GM10248 (cell line): ENCODE measurements around the gene WDR70.
"Not testable (repeated sequence)": the region's sequence is repeated elsewhere in the genome, so short reads cannot be mapped to it uniquely, and the experiment has no call there.

Experiments used
- CTCF ChIA-PET: fragments of 300-600 bp; sonication (Branson Sonifier 250); formaldehyde crosslinking; extraction: SDS; loops from one replicate; lab custom pipeline; 2021; ENCODE audit warnings: antibody characterized with exemption; lab: Yijun Ruan, JAX
- POLR2A ChIA-PET: fragments of 350-650 bp; sonication (Branson Sonifier 250); formaldehyde crosslinking; extraction: SDS; loops from one replicate; lab custom pipeline; 2020; ENCODE audit warnings: antibody characterized with exemption; lab: Yijun Ruan, JAX
- DNase-seq: peaks from one replicate; pipeline ENCODE4 v3.0.0; 2012; ENCODE audit errors: extremely low spot score
- CTCF ChIP-seq: IDR thresholded peaks from 2 replicates; pipeline ENCODE4 v1.5.1; 2012; ENCODE audit warnings: mild to moderate bottlenecking, low read depth; ENCODE audit errors: extremely low read depth, missing control alignments, control extremely low read depth

Gene WDR70

GRCh38 chr5:37469383-37469782, 90.3 kb downstream of the WDR70 start:
- POLR2A ChIA-PET, CTCF ChIA-PET, DNase-seq: not testable (repeated sequence)

DNA sequence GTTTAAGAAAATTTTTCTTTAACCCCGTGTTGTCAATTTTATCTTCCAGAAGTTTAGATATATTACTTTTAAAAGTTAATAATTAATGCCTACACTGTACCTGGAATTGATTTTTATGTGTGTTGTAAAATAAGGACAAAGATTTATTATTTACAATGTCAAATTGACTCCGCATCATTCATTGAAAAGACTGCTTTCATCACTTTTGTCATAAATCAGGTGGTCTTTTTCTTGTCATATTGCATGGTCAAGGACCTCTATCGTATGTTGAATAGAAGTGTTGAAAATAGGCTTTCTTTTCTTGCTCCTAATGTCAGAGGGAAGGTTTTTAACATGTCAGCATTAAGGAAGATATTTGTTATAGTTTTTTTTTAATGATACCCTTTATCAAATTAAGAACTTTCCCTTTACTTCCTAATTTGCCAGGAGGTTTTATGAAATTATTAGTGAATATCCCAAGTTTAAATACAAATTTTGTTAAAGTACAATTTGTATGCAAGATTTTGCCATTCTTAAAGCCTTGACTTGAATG, 92.6 kb downstream of the WDR70 start:
- TF ChIP-seq CTCF: no peak
- CTCF ChIA-PET: no interaction called here
- no peak for DNase-seq
- POLR2A ChIA-PET: no interaction called here

DNA sequence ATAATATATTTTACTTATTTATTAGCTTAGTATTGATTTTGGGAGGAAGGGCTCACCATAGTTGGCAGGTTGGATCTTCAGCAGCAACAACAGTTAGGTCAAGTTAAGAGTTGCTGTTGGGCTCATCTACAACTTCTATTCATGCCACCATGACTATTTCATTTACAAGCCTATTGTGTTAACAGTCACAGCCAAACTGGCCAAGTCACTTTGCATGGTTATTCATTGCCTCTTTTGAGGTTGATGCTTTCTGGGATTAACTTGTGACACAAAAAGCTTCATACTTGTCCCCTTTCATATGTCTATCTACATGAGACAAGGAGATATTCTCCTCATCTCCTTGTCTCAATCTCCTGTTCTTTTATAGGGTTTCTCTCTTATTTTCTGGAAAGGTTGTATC, 98.3 kb downstream of the WDR70 start:
- ChIA-PET CTCF (no interaction called here), POLR2A (no interaction called here)
- TF ChIP-seq CTCF: no peak
- DNase-seq: no peak

DNA sequence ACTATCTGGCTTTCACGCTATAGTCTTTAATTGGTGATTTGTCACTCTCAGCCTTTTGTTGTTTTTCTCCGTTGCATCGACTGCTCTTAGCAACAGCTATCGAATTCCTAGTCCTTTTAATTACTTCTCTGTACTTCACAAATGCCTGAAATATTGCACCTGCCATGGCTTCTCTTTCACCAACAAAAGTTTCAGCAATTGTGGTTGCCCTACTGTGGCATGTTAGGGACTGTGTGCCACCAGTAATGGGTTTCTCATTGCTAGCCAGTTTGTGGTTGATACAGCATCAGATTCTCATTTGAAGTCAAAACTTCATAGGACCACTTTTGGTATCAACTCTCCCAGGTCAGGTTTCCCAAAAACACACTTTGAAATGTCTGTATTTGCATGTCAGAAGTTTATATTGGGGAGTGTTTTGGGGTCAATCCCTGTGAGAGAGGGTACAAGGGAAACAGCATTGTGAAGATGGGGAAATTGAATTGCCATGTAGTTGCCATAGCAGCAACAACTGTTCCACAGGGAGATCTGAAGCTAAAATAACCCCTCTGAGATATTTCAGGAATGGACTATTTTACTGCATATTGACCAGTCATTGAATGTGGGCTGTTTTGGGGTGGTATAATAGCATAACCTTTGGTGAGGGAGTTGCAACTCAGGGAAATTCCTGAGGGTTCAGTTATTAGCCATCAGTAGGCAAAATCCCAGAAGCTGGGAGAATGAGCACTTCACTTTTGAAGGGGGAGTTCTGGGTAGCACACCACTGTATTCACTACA, 99.2 kb downstream of the WDR70 start:
- TF ChIP-seq CTCF: no peak
- CTCF ChIA-PET: no interaction called here
- POLR2A ChIA-PET: no interaction called here
- no peak for DNase-seq

- CTCF ChIA-PET, DNase-seq, POLR2A ChIA-PET: not testable (repeated sequence)
These were observed 102.3 kb downstream of the WDR70 start for GRCh38 chr5:37481395-37481794.

GRCh38 chr5:37490120-37490810, 111.1 kb downstream of the WDR70 start:
- no peak for TF ChIP-seq CTCF
- ChIA-PET CTCF (interaction anchor here (1.6 kb wide), 1 partner anchor 11 kb away, joined by 4 read pairs; no protein-coding TSS in a partner anchor), POLR2A (no interaction called here)
- no peak for DNase-seq

DNA sequence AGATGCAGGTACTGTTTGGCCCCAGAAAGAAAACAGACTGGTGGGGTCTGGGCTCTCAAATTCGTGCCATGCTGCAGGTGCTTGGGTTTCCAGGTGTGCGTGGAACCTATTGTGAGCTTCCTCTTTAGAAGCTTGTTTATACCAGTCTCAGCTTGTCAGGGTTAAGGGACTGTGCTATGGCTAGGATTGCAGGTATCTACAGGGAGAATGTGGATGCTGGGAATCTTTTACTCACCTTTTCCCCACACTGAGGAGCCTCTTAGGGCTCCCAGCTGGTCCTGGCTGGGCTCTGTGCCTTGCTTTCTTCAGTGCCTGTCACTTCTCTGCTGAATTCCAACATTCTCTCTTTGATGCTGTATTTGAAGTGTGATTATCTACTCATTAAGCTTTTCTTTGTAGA, 111.8 kb downstream of the WDR70 start:
- DNase-seq: no peak
- no peak for TF ChIP-seq CTCF
- CTCF ChIA-PET: interaction anchor here (1.6 kb wide), 1 partner anchor 12 kb away, joined by 4 read pairs; no protein-coding TSS in a partner anchor
- POLR2A ChIA-PET: no interaction called here
